Suppressor macrophage (primary cell): ENCODE measurements around the gene CDSN.

ENCODE experiments used
- DNase-seq, 4 experiments: peaks; one replicate each; pipeline ENCODE4 v3.0.0-alpha.2; 2020 to 2022

CDSN gene

GRCh38 chr6:31114970-31115849 is 5.0 kb downstream of the CDSN start:
- peak in 3 of 4 experiments; percentile 24 to 59 (median 38) for DNase-seq

GRCh38 chr6:31114541-31114878 is 5.7 kb downstream of the CDSN start, which contains the start of gene PSORS1C1:
Gene PSORS1C1, plus strand, starts transcription at chr6:31114800. Its CDS starts 14,833 bp downstream, at chr6:31129633.
- no peak for DNase-seq

- DNase-seq, result no peak
Measured at GRCh38 chr6:31113861-31114540, 6.2 kb downstream of the CDSN start.

GRCh38 chr6:31112478-31112877 is 7.8 kb downstream of the CDSN start, which contains the start of gene C6orf15:
Gene C6orf15, minus strand, starts transcription at chr6:31112575. Its CDS starts 20 bp downstream, at chr6:31112555.
- DNase-seq, result no peak

GRCh38 chr6:31111712-31112111 is 8.5 kb downstream of the CDSN start:
- DNase-seq, result no peak

- no peak for DNase-seq
Measured at GRCh38 chr6:31110825-31111582, 9.2 kb downstream of the CDSN start.

GRCh38 chr6:31107052-31107451 is 13.2 kb downstream of the CDSN start:
- DNase-seq, result no peak

- no peak for DNase-seq
Measured at GRCh38 chr6:31103136-31103535, 17.1 kb downstream of the CDSN start.

- DNase-seq, result no peak
Measured at GRCh38 chr6:31098449-31098938, 21.8 kb downstream of the CDSN start.

GRCh38 chr6:31096656-31097055 is 23.6 kb downstream of the CDSN start:
- no peak for DNase-seq

- no peak for DNase-seq
Measured at GRCh38 chr6:31096215-31096614, 24.0 kb downstream of the CDSN start.

- DNase-seq, result peak in 3 of 4 experiments; percentile 27 to 44 (median 33)
Measured at GRCh38 chr6:31094389-31094881, 25.8 kb downstream of the CDSN start.

GRCh38 chr6:31092769-31093505 is 27.3 kb downstream of the CDSN start:
- DNase-seq, result no peak

GRCh38 chr6:31092238-31092637 is 28.0 kb downstream of the CDSN start:
- no peak for DNase-seq

- no peak for DNase-seq
Measured at GRCh38 chr6:31091680-31092079, 28.6 kb downstream of the CDSN start.

GRCh38 chr6:31090973-31091364 is 29.3 kb downstream of the CDSN start:
- DNase-seq, result no peak

- DNase-seq, result no peak
Measured at GRCh38 chr6:31090275-31090972, 29.8 kb downstream of the CDSN start.

- peak; percentile 89 to 96 (median 94) for DNase-seq
Measured at GRCh38 chr6:31087494-31088089, 32.7 kb downstream of the CDSN start.

- peak in 1 of 4 experiments; percentile 26 for DNase-seq
Measured at GRCh38 chr6:31086788-31087440, 33.3 kb downstream of the CDSN start.

- DNase-seq, result peak; percentile 34 to 60 (median 54)
Measured at GRCh38 chr6:31083742-31084354, 36.4 kb downstream of the CDSN start.
